ENCODE data around the gene SLC38A3. TPM values are rescaled to one million over a fixed set of nuclear protein-coding genes. Genes with fewer than 3 reads are reported as not detected.
A peak's percentile ranks its signal among the peaks of the same experiment; 100 is the strongest.

SLC38A3 gene
- total RNA-seq, 2 experiments from 2014 or later, result not detected

- ATAC-seq, result peak; percentile 83
- peaks cover 41% of the 10 kb centered on the region for H3K36me3 Mint-ChIP-seq (ENCODE audit: low read depth)
- H3K4me1 Mint-ChIP-seq (ENCODE audit: low read depth), result peaks cover 74% of the 10 kb centered on the region
- H3K27ac Mint-ChIP-seq, result peak overlapping the region; percentile 91
- ChIA-PET CTCF (interaction anchor here (0.6 to 5.0 kb wide), 41 partner anchors 8 to 388 kb away, joined by 3 to 180 read pairs (median 6); partner anchors contain the start of genes GNAI2, GNAT1, HYAL2 and HYAL3), POLR2A (interaction anchor here (0.7 to 2.7 kb wide), 5 partner anchors 9 to 82 kb away, joined by 3 to 24 read pairs (median 5); partner anchors contain the start of genes GNAI2, HYAL3, NAA80 and TUSC2)
- H3K4me3 Mint-ChIP-seq, result peak overlapping the region; percentile 76
- H3K27me3 Mint-ChIP-seq (ENCODE audit: low read depth), result no peaks in the 10 kb centered on the region
- H3K9me3 Mint-ChIP-seq (ENCODE audit: insufficient read depth), result no peaks in the 10 kb centered on the region
- DNase-seq, result peak; percentile 96
Observed at GRCh38 chr3:50245831-50246516, 40.9 kb downstream of the SLC38A3 start.

- POLR2A ChIA-PET, result interaction anchor here (0.7 to 2.7 kb wide), 6 partner anchors 10 to 81 kb away, joined by 3 to 24 read pairs (median 5); partner anchors contain the start of genes GNAI2, HYAL3, NAA80 and TUSC2
- ATAC-seq, result peak; percentile 81
- Mint-ChIP-seq H3K9me3 (ENCODE audit: insufficient read depth) (no peaks in the 10 kb centered on the region), H3K27ac (peak overlapping the region; percentile 91), H3K36me3 (ENCODE audit: low read depth) (peaks cover 42% of the 10 kb centered on the region), H3K27me3 (ENCODE audit: low read depth) (no peaks in the 10 kb centered on the region), H3K4me3 (peak overlapping the region; percentile 76), H3K4me1 (ENCODE audit: low read depth) (peaks cover 73% of the 10 kb centered on the region)
- DNase-seq, result peak; percentile 93
- CTCF ChIA-PET, result interaction anchor here (0.6 to 5.0 kb wide), 44 partner anchors 8 to 388 kb away, joined by 3 to 180 read pairs (median 5); partner anchors contain the start of genes GNAI2, GNAT1, HYAL2 and HYAL3
Observed at GRCh38 chr3:50246517-50246954, 41.5 kb downstream of the SLC38A3 start.

- ChIA-PET POLR2A (no interaction called here), CTCF (interaction anchor here (0.6 to 2.9 kb wide), 3 partner anchors 11 to 54 kb away, joined by 3 to 180 read pairs (median 3); no protein-coding TSS in a partner anchor)
- no peak overlapping the region for H3K4me3 Mint-ChIP-seq
- ATAC-seq (no peak), DNase-seq (no peak)
- H3K36me3 Mint-ChIP-seq (ENCODE audit: low read depth), result peaks cover 40% of the 10 kb centered on the region
- H3K4me1 Mint-ChIP-seq (ENCODE audit: low read depth), result peaks cover 55% of the 10 kb centered on the region
- peak overlapping the region; percentile 90 for H3K27ac Mint-ChIP-seq
- no peaks in the 10 kb centered on the region for H3K9me3 Mint-ChIP-seq (ENCODE audit: insufficient read depth)
- no peaks in the 10 kb centered on the region for H3K27me3 Mint-ChIP-seq (ENCODE audit: low read depth)
Observed at GRCh38 chr3:50248387-50248786, 43.3 kb downstream of the SLC38A3 start.

GRCh38 chr3:50249457-50249856, 44.4 kb downstream of the SLC38A3 start:
- Mint-ChIP-seq H3K9me3 (ENCODE audit: insufficient read depth) (no peaks in the 10 kb centered on the region), H3K27me3 (ENCODE audit: low read depth) (no peaks in the 10 kb centered on the region), H3K4me3 (no peak overlapping the region), H3K4me1 (ENCODE audit: low read depth) (peaks cover 49% of the 10 kb centered on the region), H3K27ac (no peak overlapping the region), H3K36me3 (ENCODE audit: low read depth) (peaks cover 41% of the 10 kb centered on the region)
- ATAC-seq (no peak), DNase-seq (no peak)
- ChIA-PET CTCF (interaction anchor here (1.2 to 1.9 kb wide), 3 partner anchors 10 to 23 kb away, joined by 4 to 10 read pairs (median 5); no protein-coding TSS in a partner anchor), POLR2A (interaction anchor here (0.9 to 1.5 kb wide), 2 partner anchors 14 to 22 kb away, joined by 3 to 5 read pairs; partner anchors contain the start of gene GNAI2)

GRCh38 chr3:50250514-50250913, 45.4 kb downstream of the SLC38A3 start:
- POLR2A ChIA-PET, result interaction anchor here (0.9 to 1.5 kb wide), 2 partner anchors 11 to 15 kb away, joined by 4 to 5 read pairs; partner anchors contain the start of gene GNAI2
- no peak overlapping the region for H3K4me3 Mint-ChIP-seq
- ATAC-seq (no peak), DNase-seq (no peak)
- H3K27ac Mint-ChIP-seq, result peak overlapping the region; percentile 37
- H3K4me1 Mint-ChIP-seq (ENCODE audit: low read depth), result peaks cover 40% of the 10 kb centered on the region
- H3K9me3 Mint-ChIP-seq (ENCODE audit: insufficient read depth), result no peaks in the 10 kb centered on the region
- CTCF ChIA-PET, result interaction anchor here (0.8 to 1.9 kb wide), 5 partner anchors 9 to 55 kb away, joined by 3 to 10 read pairs (median 4); no protein-coding TSS in a partner anchor
- H3K36me3 Mint-ChIP-seq (ENCODE audit: low read depth), result peaks cover 48% of the 10 kb centered on the region
- H3K27me3 Mint-ChIP-seq (ENCODE audit: low read depth), result no peaks in the 10 kb centered on the region

GRCh38 chr3:50251220-50251619, 46.1 kb downstream of the SLC38A3 start:
- no peaks in the 10 kb centered on the region for H3K9me3 Mint-ChIP-seq (ENCODE audit: insufficient read depth)
- no peak for ATAC-seq
- CTCF ChIA-PET, result interaction anchor here (1.0 to 1.2 kb wide), 2 partner anchors 8 to 9 kb away, joined by 3 to 4 read pairs; no protein-coding TSS in a partner anchor
- DNase-seq, result no peak
- peaks cover 48% of the 10 kb centered on the region for H3K36me3 Mint-ChIP-seq (ENCODE audit: low read depth)
- H3K4me1 Mint-ChIP-seq (ENCODE audit: low read depth), result peaks cover 33% of the 10 kb centered on the region
- H3K27me3 Mint-ChIP-seq (ENCODE audit: low read depth), result no peaks in the 10 kb centered on the region
- H3K27ac Mint-ChIP-seq, result peak overlapping the region; percentile 18
- H3K4me3 Mint-ChIP-seq, result no peak overlapping the region
- POLR2A ChIA-PET, result no interaction called here

- ChIA-PET POLR2A (no interaction called here), CTCF (interaction anchor here (0.8 to 3.6 kb wide), 2 partner anchors 8 to 27 kb away, joined by 4 to 22 read pairs; no protein-coding TSS in a partner anchor)
- no peak for ATAC-seq
- Mint-ChIP-seq H3K36me3 (ENCODE audit: low read depth) (peaks cover 64% of the 10 kb centered on the region), H3K9me3 (ENCODE audit: insufficient read depth) (peaks cover 4% of the 10 kb centered on the region), H3K4me3 (no peak overlapping the region), H3K27me3 (ENCODE audit: low read depth) (no peaks in the 10 kb centered on the region), H3K4me1 (ENCODE audit: low read depth) (peaks cover 14% of the 10 kb centered on the region), H3K27ac (no peak overlapping the region)
- no peak for DNase-seq
Observed at GRCh38 chr3:50254577-50255250, 49.6 kb downstream of the SLC38A3 start.

- CTCF ChIA-PET, result interaction anchor here (1.6 to 3.6 kb wide), 3 partner anchors 8 to 60 kb away, joined by 5 to 22 read pairs (median 21); no protein-coding TSS in a partner anchor
Observed at GRCh38 chr3:50255251-50255615, 50.2 kb downstream of the SLC38A3 start.

GRCh38 chr3:50256978-50257890, 52.2 kb downstream of the SLC38A3 start:
- CTCF ChIA-PET, result interaction anchor here (0.7 to 4.2 kb wide), 5 partner anchors 10 to 62 kb away, joined by 3 to 45 read pairs (median 21); no protein-coding TSS in a partner anchor
- peaks cover 4% of the 10 kb centered on the region for H3K9me3 Mint-ChIP-seq (ENCODE audit: insufficient read depth)
- peaks cover 12% of the 10 kb centered on the region for H3K4me1 Mint-ChIP-seq (ENCODE audit: low read depth)
- no peaks in the 10 kb centered on the region for H3K27me3 Mint-ChIP-seq (ENCODE audit: low read depth)
- H3K27ac Mint-ChIP-seq, result no peak overlapping the region
- peaks cover 50% of the 10 kb centered on the region for H3K36me3 Mint-ChIP-seq (ENCODE audit: low read depth)
- POLR2A ChIA-PET, result interaction anchor here (0.7 kb wide), 1 partner anchor 68 kb away, joined by 3 read pairs; no protein-coding TSS in a partner anchor
- ATAC-seq (no peak), DNase-seq (peak; percentile 54)
- no peak overlapping the region for H3K4me3 Mint-ChIP-seq

More at GRCh38 chr3:50255251-50255615, 50.2 kb downstream of the SLC38A3 start:
- H3K9me3 Mint-ChIP-seq (ENCODE audit: insufficient read depth), result peaks cover 4% of the 10 kb centered on the region
- no peak for ATAC-seq
- H3K27me3 Mint-ChIP-seq (ENCODE audit: low read depth), result no peaks in the 10 kb centered on the region
- DNase-seq, result no peak
- no peak overlapping the region for H3K4me3 Mint-ChIP-seq
- H3K4me1 Mint-ChIP-seq (ENCODE audit: low read depth), result peaks cover 15% of the 10 kb centered on the region
- H3K27ac Mint-ChIP-seq, result no peak overlapping the region
- POLR2A ChIA-PET, result no interaction called here
- peaks cover 59% of the 10 kb centered on the region for H3K36me3 Mint-ChIP-seq (ENCODE audit: low read depth)

GRCh38 chr3:50258029-50258680, 53.1 kb downstream of the SLC38A3 start:
- Mint-ChIP-seq H3K4me3 (no peak overlapping the region), H3K27ac (peak overlapping the region; percentile 39), H3K27me3 (ENCODE audit: low read depth) (no peaks in the 10 kb centered on the region), H3K4me1 (ENCODE audit: low read depth) (peaks cover 12% of the 10 kb centered on the region), H3K36me3 (ENCODE audit: low read depth) (peaks cover 50% of the 10 kb centered on the region), H3K9me3 (ENCODE audit: insufficient read depth) (peaks cover 4% of the 10 kb centered on the region)
- ChIA-PET POLR2A (no interaction called here), CTCF (interaction anchor here (0.8 to 4.2 kb wide), 6 partner anchors 12 to 31 kb away, joined by 3 to 45 read pairs (median 4); partner anchors contain the start of gene GNAI2)
- ATAC-seq (no peak), DNase-seq (no peak)
